Coronary artery (tissue), 2 donors: Measurements from ENCODE around the gene ATXN1.

Source experiments
- DNase-seq: peaks from one replicate; pipeline ENCODE4 v3.0.0-alpha.2; 2017; ENCODE audit warnings: low spot score
- H3K27ac ChIP-seq, 2 donors: fragments of 200-600 bp; sonication (generic); one replicate each; pipeline ENCODE4 v1.5.1; 2016 to 2019
- H3K4me3 ChIP-seq: fragments of 200-600 bp; sonication (generic); 2 replicates; pipeline ENCODE4 v1.5.1; 2016; ENCODE audit warnings: mild to moderate bottlenecking, moderate library complexity
- CTCF ChIP-seq: fragments of 200-600 bp; sonication (generic); IDR thresholded peaks from one replicate; pipeline ENCODE4 v1.5.1; 2019; ENCODE audit warnings: antibody characterized with exemption

Gene ATXN1

DNA sequence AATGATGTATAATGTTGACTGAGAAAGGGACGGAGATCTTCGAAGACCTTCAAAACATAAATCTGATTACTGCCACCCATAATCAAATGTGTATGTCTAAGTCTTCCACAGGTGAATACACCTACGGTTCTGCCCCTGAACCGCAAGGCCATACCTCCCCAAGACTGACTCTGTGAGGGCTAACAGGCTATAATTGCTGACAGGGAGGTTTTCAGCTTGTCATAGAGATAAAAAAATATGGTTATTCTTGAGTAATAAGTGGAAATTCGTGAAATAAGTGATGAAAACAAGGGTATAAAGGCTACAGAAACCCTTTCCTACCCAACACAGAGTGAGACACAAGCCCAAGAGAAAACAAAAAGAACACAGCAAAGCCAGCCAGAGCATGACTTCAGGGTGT lies 188.9 kb downstream of the ATXN1 start:
- TF ChIP-seq CTCF = no peak
- no peak for DNase-seq
- no peak overlapping the region for H3K27ac ChIP-seq
- H3K4me3 ChIP-seq = no peak overlapping the region

GRCh38 chr6:16570946-16571345 lies 190.3 kb downstream of the ATXN1 start:
- TF ChIP-seq CTCF = no peak
- Histone ChIP-seq H3K4me3 (no peak overlapping the region), H3K27ac (no peak overlapping the region)
- DNase-seq = no peak

DNA sequence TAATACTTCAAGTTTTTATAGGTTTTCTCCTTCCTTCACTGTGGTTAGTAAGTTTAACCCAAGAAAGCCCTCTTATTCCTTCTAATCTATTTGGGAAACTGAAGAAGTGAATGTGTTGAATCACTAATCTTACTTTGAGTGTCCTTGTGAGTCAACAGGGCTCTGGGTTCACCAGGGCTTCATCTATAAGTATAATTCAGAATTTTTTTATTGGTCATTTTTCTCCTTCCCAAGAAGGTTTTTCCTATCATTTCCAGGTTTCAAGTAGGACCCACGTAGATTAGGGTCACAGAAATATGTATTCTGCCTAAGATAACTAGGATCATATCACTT lies 191.1 kb downstream of the ATXN1 start:
- DNase-seq = no peak
- no peak for TF ChIP-seq CTCF
- Histone ChIP-seq H3K4me3 (no peak overlapping the region), H3K27ac (no peak overlapping the region)

GRCh38 chr6:16568128-16568527 lies 193.1 kb downstream of the ATXN1 start:
- no peak for DNase-seq
- no peak overlapping the region for H3K4me3 ChIP-seq
- TF ChIP-seq CTCF = no peak
- no peak overlapping the region for H3K27ac ChIP-seq

DNA sequence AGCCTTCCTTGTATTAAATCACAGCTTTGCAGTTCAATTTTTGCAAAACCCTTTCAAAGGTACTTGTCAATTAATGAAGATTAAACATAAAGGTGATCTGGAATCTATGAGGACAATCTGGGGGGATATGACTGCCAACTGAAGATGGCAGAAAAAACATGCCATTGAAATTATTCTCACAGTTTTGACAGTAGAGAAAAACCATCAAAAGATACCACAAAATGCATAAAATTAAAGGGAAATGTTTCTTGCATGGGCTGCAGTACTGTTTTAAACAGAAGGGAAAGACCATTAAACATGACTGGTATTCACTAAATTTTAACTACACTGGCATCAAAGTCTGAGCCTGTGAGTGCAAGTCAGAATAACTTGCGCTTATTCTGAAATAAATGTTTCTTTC lies 194.2 kb downstream of the ATXN1 start:
- Histone ChIP-seq H3K4me3 (no peak overlapping the region), H3K27ac (no peak overlapping the region)
- no peak for DNase-seq
- no peak for TF ChIP-seq CTCF

DNA sequence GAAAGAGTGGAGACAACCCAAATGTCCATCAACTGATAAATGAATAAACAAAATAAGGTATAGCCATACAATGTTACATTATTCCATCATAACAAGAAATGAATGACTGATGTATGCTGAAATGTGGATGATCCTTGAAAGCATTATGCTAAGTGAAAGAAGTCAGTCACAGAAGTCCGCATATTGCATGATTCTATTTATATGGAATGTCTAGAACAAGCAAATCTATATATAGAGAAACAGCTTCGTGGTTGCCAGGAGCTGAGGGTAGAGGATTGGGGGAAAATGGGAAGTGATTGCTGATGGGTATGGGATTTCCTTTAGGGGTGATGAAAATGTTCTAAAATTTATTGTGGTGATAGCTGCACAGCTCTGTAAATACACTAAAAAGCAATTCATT lies 196.8 kb downstream of the ATXN1 start:
- no peak for TF ChIP-seq CTCF
- Histone ChIP-seq H3K4me3 (no peak overlapping the region), H3K27ac (no peak overlapping the region)
- no peak for DNase-seq

DNA sequence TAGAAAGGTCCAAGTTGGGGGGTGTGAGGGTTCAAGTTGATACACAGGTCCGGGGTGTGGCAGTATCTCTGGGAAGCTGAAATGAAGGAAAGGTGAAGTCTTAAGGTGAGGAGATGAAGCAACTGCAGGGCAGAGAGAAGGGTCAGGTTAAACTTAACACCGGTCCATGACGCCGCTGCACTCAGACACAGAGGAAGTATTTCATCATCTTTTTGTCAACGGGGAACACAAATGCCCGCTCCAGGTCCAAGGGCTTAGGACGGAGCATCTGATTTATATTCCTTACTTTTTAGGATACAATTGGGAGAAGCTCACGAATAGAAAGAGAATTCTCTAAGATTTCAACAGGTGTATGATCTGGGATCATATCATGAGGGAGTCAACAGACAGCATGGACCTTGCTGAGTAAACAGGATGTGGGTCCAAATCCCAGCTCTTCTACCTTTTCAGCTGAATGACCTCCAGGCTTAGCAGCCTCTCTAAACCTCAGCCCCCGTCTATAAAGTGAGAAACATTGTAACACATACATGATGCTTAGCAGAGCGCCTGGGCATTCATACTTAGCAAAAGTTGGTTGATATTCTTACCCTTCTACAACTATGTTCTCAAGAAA lies 197.5 kb downstream of the ATXN1 start:
- DNase-seq = no peak
- H3K4me3 ChIP-seq = no peak overlapping the region
- TF ChIP-seq CTCF = no peak
- H3K27ac ChIP-seq = no peak overlapping the region
